Erythroblast (primary cell): Measurements from ENCODE around the gene GLI2.

Experiments used
- DNase-seq, 2 experiments: peaks; one replicate each; lab custom pipeline; 2025; lab: John Stamatoyannopoulos, UW
- GATA1 ChIP-seq: IDR thresholded peaks from 2 replicates; pipeline ENCODE4 v1.6.1; 2011; ENCODE audit warnings: low read depth, mild to moderate bottlenecking, control low read depth, low read length, moderate library complexity
- POLR2A ChIP-seq: IDR thresholded peaks from 2 replicates; pipeline ENCODE4 v1.6.1; 2011; ENCODE audit warnings: mild to moderate bottlenecking, low read length

Gene GLI2

DNA sequence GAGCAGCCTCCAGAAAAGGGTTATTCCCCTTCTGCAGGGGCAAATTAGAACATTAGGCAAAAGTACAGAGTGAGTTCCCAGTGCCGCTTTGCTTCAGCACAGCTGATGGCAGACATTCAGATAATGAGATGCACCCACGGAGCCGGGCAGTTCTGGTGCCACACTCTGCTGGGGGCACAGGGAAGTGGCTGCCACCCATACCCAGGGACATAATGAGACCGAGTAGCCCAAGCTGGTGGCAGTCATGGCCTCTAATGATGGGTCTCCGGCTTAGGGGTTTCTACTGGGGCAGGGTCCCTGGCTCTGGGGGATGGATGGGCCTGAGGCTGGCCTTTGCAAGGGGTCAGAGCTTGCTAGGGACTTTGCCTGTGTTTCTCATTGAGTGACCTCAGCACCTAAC, 26.2 kb downstream of the GLI2 start:
- no peak for DNase-seq
- TF ChIP-seq GATA1 (no peak), POLR2A (no peak)

DNA sequence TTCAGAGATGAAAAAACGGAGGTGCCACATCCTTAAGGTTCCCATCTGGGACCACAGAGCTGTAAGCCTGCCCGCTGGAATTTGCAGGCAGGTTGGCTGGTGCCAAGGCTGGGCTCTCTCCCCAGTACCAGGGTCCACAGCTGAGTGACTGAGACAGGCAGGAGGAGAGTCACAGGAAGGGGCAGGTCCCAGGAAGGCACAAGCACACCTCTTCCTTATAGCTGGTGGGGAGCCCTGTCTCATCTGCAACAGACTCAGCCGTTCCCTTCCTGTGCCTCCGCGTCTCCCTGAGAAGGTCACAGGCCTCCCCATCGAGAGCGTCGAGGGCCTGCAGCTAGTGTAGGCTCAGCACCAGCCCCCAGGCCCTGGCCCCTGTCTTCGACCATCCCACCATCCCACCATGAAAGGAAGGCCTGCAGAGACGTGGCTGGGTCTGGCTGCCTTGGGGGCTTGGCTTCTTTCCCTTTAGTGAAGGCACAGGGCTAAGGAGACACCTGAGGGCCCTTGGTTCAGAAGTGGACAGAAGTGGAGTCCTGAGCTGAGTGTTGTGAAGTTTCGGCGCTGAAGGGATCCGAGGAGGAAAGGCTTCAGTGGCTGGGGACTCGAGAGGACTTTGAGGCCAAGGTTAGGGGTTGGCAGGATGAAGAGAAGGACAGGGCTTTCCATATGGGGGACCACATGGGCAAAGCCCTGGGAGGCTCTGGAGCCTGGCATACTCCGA, 26.8 kb downstream of the GLI2 start:
- TF ChIP-seq POLR2A (no peak), GATA1 (no peak)
- no peak for DNase-seq

DNA sequence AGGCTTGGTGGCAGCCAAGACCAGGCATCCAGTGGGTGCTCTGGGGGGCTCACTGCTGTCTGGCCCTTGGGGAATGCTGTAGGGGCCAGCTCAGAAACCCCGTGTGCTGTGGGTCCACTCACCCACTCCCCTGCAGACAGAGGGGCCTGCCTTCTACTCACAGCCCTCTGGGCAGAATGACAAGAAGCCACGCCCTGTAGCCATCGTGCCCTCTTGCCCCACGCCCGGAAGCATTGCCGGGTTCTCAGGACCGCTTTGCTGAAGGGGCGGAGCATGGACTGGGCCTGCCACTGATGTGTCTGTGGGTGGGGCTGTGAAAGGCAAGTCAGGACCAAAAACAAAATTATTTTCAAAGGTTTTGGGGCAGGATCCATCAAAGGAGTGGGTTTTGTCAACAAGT, 27.8 kb downstream of the GLI2 start:
- no peak for TF ChIP-seq GATA1
- no peak for TF ChIP-seq POLR2A
- no peak for DNase-seq

DNA sequence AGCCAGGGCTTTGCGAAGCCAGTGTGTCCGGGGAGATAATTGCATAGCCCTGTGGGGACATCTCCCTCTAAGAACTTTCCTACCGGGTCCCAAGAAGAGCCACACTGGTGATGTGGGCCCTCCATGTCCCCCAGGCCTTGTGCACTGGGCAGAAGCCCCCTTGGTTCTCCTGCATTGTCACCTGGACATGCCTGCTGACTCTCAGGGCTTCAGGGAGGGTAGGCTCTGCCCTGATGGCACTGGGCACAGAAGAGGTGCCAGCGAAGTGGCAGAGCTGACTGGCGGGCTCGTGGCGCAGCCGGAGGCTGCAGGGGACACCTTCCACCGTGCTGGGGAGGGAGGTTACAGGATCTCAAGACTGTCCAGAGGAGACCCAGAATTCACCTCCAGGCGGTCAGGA, 28.3 kb downstream of the GLI2 start:
- DNase-seq, result no peak
- no peak for TF ChIP-seq POLR2A
- TF ChIP-seq GATA1, result no peak

DNA sequence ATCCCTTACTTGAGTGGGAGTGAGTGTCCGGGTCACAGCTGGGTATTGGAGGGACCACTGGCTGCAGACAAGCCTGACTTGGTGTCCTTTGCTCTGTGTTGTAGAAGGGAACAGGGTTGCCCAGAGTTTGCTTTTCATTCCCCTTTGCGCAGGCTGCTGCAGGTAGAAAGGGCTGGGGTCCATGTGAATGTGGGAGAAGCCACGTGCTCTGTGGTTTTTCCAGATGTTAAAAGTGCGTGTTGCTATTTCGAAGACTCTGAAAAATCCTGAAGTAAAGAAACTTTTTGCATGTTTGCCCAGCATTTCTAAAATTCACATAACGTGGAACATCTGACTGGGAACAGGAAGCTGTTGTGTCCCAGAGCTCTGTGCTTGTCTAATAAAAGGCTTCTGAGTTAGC, 28.8 kb downstream of the GLI2 start:
- TF ChIP-seq GATA1 (no peak), POLR2A (no peak)
- DNase-seq, result no peak

DNA sequence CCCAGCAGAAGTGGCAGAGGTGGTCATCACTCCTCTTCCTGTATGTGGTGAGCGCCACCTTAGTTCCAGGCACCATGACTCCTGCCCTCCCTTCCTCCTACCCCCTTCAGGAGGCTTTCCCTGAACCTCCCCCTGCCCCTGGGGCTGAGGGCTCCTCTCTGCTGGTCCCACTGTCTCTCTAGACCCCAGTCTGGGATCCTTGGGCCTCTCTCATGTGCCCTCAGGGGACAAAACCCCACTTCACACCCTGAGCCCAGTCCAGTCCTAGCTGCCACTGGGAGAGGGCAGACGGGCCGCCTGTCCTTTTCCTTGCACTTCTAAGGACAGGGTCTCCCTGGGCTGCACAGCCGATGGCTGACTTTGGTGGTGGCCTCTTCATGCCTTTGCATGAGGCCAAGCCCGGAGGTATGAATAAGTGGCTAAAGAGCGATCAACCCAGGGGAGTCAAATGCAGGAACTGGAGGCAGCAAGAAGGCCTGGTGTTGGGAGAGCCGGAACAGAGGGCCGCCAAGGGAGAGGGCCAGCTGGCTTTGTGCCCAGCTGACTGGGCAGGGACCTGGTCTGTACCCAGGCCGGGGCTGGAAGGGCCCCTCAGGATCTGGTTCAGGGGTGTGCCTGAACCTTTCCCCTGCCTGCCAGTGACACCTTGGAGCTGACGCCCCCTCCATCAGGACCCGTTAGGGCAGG, 29.5 kb downstream of the GLI2 start:
- TF ChIP-seq POLR2A (no peak), GATA1 (no peak)
- no peak for DNase-seq

DNA sequence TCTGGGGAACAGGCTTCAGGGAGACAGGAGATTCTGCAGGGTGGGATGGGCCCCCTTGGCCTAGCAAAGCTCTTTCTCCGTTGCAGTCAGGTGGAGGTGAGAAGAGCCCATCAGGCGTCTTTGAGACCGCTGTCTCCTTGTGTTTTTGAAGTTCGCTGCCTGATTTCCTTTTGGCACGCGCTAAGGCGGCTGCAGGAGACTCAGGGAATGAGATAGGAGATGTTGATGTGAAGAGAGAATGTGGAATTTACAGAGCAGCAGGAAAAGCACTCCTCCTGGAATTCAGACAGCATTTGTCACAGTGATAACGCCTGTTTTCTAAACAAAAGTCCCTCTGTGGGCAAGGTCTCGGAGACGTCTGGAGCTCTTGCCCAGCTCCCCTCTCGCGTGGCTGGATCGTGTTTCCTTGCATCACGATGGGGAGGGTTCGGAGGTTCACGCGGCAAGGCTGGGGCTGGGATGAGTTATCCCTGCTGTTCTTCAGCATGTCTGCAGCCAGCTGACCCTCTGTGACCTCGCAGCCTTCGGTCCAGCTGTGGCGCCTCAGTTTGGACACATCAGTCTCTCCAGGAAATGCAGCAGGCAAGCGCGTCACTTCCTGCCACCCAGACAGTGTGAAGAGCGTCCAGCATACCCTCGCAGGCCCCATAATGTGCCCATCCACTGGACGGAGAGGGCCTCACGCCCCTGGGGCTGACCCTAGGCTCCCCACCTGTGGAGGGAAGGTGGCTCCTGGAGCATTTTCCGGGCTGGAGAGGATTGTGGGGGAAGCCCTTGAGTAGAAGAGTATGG, 30.2 kb downstream of the GLI2 start:
- TF ChIP-seq POLR2A, result no peak
- TF ChIP-seq GATA1, result no peak
- no peak for DNase-seq

DNA sequence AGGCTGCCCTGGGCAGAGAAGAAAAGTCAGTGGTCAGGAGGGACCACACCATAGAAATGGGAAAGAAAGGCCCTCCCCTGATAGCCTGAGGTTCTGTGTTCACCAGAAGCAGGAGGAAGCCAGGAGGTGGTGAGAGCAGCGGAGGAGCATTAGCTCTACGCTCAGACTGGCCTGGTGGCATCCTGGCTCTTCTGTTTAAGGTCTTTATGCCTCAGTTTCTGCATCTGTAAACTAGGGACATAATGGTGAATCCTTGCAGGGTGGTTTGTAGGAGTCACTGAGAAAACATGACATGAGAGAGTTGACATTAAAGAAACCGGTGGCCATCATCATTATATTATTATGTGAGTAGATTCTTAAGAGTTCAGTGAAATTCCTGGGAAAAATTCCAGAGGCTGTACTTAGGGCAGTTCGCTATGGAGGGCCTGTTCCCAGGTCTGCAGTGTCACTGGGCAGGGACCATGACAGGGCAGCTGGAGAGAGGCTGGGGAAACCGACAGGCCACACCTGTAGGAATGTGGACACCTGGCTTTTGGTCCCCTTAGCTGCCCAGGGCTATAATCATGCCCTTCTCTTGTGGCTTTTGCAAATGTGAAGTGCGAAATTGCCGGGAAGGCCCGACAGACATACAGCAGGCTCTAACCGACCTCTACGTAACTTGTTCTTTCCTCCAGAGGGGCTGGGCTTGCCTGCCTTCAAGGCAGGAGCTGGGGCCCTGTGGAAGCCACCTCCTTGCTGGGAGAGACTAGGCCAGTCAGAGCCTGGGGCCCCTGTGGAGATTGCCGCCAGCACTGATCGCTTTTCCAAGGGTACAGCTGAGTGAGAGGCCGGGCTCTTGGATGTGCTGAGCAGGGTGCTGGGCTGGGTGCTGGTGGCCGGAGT, 31.0 kb downstream of the GLI2 start:
- no peak for TF ChIP-seq POLR2A
- no peak for TF ChIP-seq GATA1
- DNase-seq, result no peak

DNA sequence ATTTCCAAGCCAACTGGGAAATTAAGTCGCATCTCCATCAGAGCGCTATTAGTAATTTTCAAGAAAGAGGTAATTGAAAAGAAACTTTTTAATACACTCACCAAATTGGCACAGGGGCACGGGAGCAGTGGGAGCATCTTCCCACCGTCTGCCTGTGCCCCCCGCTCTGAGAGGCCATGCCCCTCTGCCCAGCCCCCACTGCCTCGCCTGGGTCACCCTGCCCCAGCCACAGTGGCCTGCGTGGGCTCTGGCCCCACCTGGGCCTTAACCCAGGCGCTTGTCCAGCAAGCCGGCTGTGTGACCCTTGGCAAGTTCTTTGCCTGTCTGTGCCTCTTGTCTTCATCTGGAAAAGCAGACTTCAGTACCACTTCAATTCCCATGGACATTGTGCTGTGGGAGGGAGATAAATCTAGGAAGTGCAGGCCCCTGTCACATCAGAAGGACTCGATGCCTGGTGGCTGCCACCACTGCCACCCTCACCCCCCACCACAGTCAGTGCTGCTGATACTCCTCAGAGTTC, 31.9 kb downstream of the GLI2 start:
- DNase-seq, result no peak
- no peak for TF ChIP-seq POLR2A
- no peak for TF ChIP-seq GATA1

DNA sequence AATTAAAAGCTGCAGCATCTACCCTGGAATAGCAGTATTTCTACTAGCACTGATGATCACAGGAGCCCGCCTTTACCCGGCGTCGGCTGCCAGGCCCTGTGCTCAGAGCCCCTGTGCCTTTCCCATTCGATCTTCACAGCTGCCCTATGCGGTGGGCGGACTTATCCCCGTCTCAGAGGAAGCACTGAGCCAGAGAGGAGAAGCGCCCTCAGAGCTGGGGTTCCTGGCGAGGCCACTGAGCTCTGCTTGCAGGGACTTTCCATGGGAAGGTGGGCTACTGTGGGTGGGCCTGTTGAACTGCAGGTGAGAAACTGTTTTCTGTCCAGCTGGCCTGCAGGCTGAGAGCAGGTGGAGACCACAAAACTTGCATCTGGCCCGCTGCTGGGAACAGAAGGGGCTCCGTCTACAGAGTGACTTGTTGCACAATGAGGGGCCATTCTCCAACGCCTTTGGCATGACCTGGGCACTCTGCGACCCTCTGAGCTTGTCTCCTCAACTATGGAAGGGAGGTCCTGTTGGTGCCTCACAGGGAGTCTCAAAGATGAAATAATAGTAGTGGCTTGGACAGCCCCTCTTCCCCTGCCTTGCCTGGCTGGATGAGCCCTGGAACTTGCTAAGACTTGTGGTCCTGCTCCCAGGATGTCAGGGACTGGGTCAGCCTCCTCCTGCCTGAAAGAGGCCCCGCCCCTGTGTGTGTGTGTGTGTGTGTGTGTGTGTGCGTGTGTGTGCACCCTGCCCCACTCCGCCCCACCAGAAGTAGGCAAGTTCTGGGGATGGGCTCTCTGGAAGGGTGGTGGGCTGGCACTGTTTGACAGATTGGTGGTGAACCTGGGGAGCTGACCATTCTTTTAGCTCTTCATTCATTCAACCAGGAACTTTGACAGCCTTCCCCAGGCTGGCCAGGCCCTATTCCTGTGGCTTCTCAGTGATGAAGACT, 32.7 kb downstream of the GLI2 start:
- no peak for TF ChIP-seq POLR2A
- no peak for TF ChIP-seq GATA1

DNA sequence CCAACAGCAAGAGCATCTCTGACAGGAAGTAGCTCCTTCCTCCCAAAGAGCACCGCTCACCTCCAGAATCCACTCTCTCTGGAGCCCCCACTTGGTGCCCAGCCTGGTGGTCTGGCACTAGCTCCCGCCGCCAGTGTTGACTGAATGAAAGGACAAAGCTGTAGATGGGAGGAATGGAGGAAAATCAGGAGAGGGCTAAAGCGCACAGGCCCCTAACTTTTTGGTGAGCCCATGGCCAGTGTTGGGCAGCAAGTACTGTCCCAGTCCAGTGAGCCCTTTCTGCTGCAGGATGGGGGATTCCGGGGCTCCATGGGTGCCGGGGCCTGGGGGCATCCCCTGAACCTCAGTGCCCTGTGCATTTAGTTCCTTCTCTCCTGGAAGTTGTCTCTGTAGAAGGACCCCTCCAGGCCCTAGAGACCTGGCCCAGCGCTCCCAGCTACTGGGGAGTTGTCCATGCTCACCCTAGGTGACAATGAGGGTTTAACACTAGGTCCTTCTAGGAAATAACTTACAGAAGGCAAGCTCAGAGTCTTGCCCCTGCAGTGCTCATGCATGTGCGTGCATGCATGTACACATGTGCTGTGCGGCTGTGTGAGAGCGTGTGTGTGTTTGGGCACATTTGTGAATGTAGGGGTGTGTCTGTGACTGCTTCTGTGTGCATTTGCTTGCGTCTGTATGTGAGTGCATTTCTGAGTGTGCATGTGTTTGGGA, 33.6 kb downstream of the GLI2 start:
- TF ChIP-seq GATA1, result no peak
- no peak for TF ChIP-seq POLR2A
- DNase-seq, result no peak

More for the DNA sequence above, 32.7 kb downstream of the GLI2 start:
- no peak for DNase-seq

DNA sequence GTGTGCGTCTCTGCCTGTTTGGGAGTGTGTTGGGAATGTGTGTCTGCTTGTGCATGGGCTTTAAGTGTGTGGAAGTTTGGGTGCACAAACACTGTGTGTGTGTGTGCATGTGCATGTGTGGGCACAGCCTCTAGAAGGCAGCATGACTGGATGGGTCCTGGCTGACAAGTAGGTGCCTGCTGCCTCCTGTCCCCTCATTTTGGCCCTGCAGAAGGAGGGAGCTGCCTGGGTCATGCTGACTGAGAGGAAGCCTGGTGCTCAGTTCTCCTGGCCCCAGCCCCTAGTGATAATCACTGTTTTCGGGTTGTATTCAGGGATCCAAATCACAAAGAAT, 34.1 kb downstream of the GLI2 start:
- TF ChIP-seq POLR2A (no peak), GATA1 (no peak)
- DNase-seq, result no peak
